K562 (cell line): ENCODE results near the gene AP3B2. TPM values are rescaled to one million over a fixed set of nuclear protein-coding genes. Genes with fewer than 3 reads are reported as not detected.

Source experiments
- BRF2 ChIP-seq: IDR thresholded peaks from 3 replicates; pipeline ENCODE4 v1.6.1; 2011; ENCODE audit warnings: borderline replicate concordance, mild to moderate bottlenecking; ENCODE audit not compliant: insufficient read length, insufficient read depth
- C11orf30 ChIP-seq: fragments of 450-650 bp; IDR thresholded peaks from 2 replicates; pipeline ENCODE4 v1.6.1; 2016; ENCODE audit warnings: low read depth, mild to moderate bottlenecking
- DPF2 ChIP-seq: fragments of 450-650 bp; IDR thresholded peaks from 2 replicates; pipeline ENCODE4 v1.6.1; 2016
- ETV6 ChIP-seq, 3 experiments: fragments of 150-350 bp in 1 of 3; sonication (generic) in 1 of 3; formaldehyde crosslinking in 1 of 3; IDR thresholded peaks; 2 replicates each; pipeline versions ENCODE4 v1.6.1 to v1.8.0; 2014 to 2022; ENCODE audit warnings: borderline replicate concordance in 2 of 3, low read depth in 2 of 3, antibody characterized with exemption in 1 of 3, low read length in 1 of 3, mild to moderate bottlenecking in 1 of 3, missing genetic modification reagents in 1 of 3
- FOSL1 ChIP-seq: fragments of 200-800 bp; sonication (Bioruptor generic); conservative IDR thresholded peaks from 2 replicates; pipeline ENCODE4 v1.6.1; 2016; ENCODE audit warnings: missing genetic modification characterization, missing compliant biosample characterization
- FOXK2 ChIP-seq, 2 experiments: fragments of 450-650 bp; IDR thresholded peaks in 1 of 2; conservative IDR thresholded peaks in 1 of 2; 2 replicates each; pipeline ENCODE4 v1.6.1; 2016; ENCODE audit warnings: low read depth in 2 of 2, mild to moderate bottlenecking in 1 of 2
- GABPB1 ChIP-seq: sonication (generic); formaldehyde crosslinking; IDR thresholded peaks from 2 replicates; pipeline ENCODE4 v1.8.0; 2022; ENCODE audit warnings: mild to moderate bottlenecking, missing genetic modification reagents
- HOXB6 ChIP-seq: fragments of 250-450 bp; sonication (Bioruptor Pico); IDR thresholded peaks from 2 replicates; pipeline ENCODE4 v1.5.1; 2022; ENCODE audit warnings: mild to moderate bottlenecking, borderline replicate concordance
- OTX1 ChIP-seq: fragments of 450-650 bp; formaldehyde crosslinking; IDR thresholded peaks from 2 replicates; pipeline ENCODE4 v1.4.0; 2022; ENCODE audit warnings: mild to moderate bottlenecking
- PTBP1 ChIP-seq: fragments of 200-400 bp; formaldehyde crosslinking; IDR thresholded peaks from 2 replicates; pipeline ENCODE4 v1.6.1; 2017; ENCODE audit warnings: low read depth, low read length
- RFX7 ChIP-seq: fragments of 250-450 bp; sonication (Bioruptor Pico); IDR thresholded peaks from 2 replicates; pipeline ENCODE4 v1.5.1; 2021; ENCODE audit warnings: mild to moderate bottlenecking
- ZBTB43 ChIP-seq: sonication (generic); formaldehyde crosslinking; IDR thresholded peaks from 2 replicates; pipeline ENCODE4 v1.8.0; 2023; ENCODE audit warnings: mild to moderate bottlenecking, missing genetic modification reagents
- ZNF449 ChIP-seq: fragments of 250-450 bp; sonication (Bioruptor Pico); IDR thresholded peaks from 2 replicates; pipeline ENCODE4 v1.8.0; 2022; ENCODE audit warnings: moderate library complexity, mild to moderate bottlenecking, inconsistent platforms
- ZNF584 ChIP-seq: fragments of 200-800 bp; sonication (Bioruptor generic); IDR thresholded peaks from 2 replicates; pipeline ENCODE4 v1.6.1; 2016; ENCODE audit warnings: low read depth, mild to moderate bottlenecking, missing genetic modification characterization, missing compliant biosample characterization
- ZNF79 ChIP-seq: fragments of 250-450 bp; sonication (Bioruptor Pico); IDR thresholded peaks from 2 replicates; pipeline ENCODE4 v1.4.0; 2020; ENCODE audit warnings: low read depth, mild to moderate bottlenecking, moderate library complexity
- polyA plus RNA-seq, 8 experiments: library from polyadenylated mRNA; depleted of rRNA in 4 of 8; stranded (reverse) in 5 of 8; unstranded in 3 of 8; fragments of >200 nt; fragmentation: Nextera tagmentation in 2 of 8; fragmentation: Illumina TruSeq in 1 of 8; extraction: Ambion mirVana in 2 of 8; extraction: Trizol in 1 of 8; gene quantifications; 2 replicates each; pipeline versions ENCODE4 v1.2.1 to v1.2.3, GENCODE V29; 2011 to 2014; ENCODE audit warnings: inconsistent platforms in 1 of 8, missing spikeins in 1 of 8
- total RNA-seq, 7 experiments: library from RNA; depleted of rRNA in 6 of 7; stranded (reverse); fragments of >200 nt in 6 of 7; fragmentation: Illumina TruSeq in 2 of 7; extraction: Trizol in 2 of 7; gene quantifications; 2 replicates each; pipeline versions ENCODE4 v1.2.1 to v1.2.3, GENCODE V29; 2011 to 2021; ENCODE audit warnings: low replicate concordance in 1 of 7
- TF ChIP-seq, protein P1 (sequence below): sonication (generic); formaldehyde crosslinking; IDR thresholded peaks from 2 replicates; pipeline ENCODE4 v1.8.1; 2022; ENCODE audit warnings: missing genetic modification reagents
- TF ChIP-seq, protein P2 (sequence below): fragments of 450-650 bp; formaldehyde crosslinking; IDR thresholded peaks from 2 replicates; pipeline ENCODE4 v1.4.0; 2020; ENCODE audit warnings: mild to moderate bottlenecking
- TF ChIP-seq, protein P3 (sequence below): IDR thresholded peaks from 2 replicates; pipeline ENCODE4 v1.6.1; 2014; ENCODE audit warnings: antibody characterized with exemption

Gene AP3B2
- total and polyA plus RNA-seq, 9 of the 15 experiments (the other 6 are each of a cell fraction or from before 2014, with no cell fraction given) = 0.03 to 0.15 (median 0.10) TPM; not detected in 2

GRCh38 chr15:82647045-82647834 is 62.4 kb downstream of the AP3B2 start, which contains the start of gene CPEB1 (continued):
- TF ChIP-seq ZNF449 (CRISPR knock-in tag) = 0 out of 2 replicates have a peak, but pooled peaks have one; percentile 36
- TF ChIP-seq, protein P1, sequence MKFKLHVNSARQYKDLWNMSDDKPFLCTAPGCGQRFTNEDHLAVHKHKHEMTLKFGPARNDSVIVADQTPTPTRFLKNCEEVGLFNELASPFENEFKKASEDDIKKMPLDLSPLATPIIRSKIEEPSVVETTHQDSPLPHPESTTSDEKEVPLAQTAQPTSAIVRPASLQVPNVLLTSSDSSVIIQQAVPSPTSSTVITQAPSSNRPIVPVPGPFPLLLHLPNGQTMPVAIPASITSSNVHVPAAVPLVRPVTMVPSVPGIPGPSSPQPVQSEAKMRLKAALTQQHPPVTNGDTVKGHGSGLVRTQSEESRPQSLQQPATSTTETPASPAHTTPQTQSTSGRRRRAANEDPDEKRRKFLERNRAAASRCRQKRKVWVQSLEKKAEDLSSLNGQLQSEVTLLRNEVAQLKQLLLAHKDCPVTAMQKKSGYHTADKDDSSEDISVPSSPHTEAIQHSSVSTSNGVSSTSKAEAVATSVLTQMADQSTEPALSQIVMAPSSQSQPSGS (CRISPR knock-in tag) = no peak; the same call in 1 of the 2 replicates
- TF ChIP-seq FOXK2 (conservative IDR thresholded peaks at IDR 0.05 in 1 of 2, IDR thresholded peaks at IDR 0.05 in 1 of 2; ENCODE audit: low read depth in 2 of 2) = no peak
- TF ChIP-seq HOXB6 (CRISPR knock-in tag) = no peak
- peak; percentile 34; the same call in 1 of the 2 replicates for TF ChIP-seq C11orf30
- peak; percentile 16; the same call in 1 of the 2 replicates for TF ChIP-seq DPF2
- TF ChIP-seq OTX1 (CRISPR knock-in tag) = no peak
- no peak for TF ChIP-seq ETV6 (IDR thresholded peaks at IDR 0.05; ENCODE audit: borderline replicate concordance in 1 of 2, low read depth in 2 of 2, low read length in 1 of 2)
- 0 out of 2 replicates have a peak, but pooled peaks have one; percentile 74 for TF ChIP-seq ETV6 (CRISPR knock-in tag; IDR thresholded peaks at IDR 0.05; ENCODE audit: borderline replicate concordance)
- peak; percentile 71 for TF ChIP-seq GABPB1 (CRISPR knock-in tag)
- no peak for TF ChIP-seq ZNF79 (CRISPR knock-in tag)
- peak; percentile 66; the same call in 1 of the 2 replicates for TF ChIP-seq ZNF584
- TF ChIP-seq RFX7 (CRISPR knock-in tag) = no peak
- TF ChIP-seq, protein P2, sequence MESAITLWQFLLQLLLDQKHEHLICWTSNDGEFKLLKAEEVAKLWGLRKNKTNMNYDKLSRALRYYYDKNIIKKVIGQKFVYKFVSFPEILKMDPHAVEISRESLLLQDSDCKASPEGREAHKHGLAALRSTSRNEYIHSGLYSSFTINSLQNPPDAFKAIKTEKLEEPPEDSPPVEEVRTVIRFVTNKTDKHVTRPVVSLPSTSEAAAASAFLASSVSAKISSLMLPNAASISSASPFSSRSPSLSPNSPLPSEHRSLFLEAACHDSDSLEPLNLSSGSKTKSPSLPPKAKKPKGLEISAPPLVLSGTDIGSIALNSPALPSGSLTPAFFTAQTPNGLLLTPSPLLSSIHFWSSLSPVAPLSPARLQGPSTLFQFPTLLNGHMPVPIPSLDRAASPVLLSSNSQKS (CRISPR knock-in tag) = no peak
- TF ChIP-seq, protein P3, sequence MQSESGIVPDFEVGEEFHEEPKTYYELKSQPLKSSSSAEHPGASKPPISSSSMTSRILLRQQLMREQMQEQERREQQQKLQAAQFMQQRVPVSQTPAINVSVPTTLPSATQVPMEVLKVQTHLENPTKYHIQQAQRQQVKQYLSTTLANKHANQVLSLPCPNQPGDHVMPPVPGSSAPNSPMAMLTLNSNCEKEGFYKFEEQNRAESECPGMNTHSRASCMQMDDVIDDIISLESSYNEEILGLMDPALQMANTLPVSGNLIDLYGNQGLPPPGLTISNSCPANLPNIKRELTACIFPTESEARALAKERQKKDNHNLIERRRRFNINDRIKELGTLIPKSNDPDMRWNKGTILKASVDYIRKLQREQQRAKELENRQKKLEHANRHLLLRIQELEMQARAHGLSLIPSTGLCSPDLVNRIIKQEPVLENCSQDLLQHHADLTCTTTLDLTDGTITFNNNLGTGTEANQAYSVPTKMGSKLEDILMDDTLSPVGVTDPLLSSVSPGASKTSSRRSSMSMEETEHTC = peak; percentile 86
- TF ChIP-seq FOSL1 = peak; percentile 79
- TF ChIP-seq PTBP1 = no peak
- no peak for TF ChIP-seq BRF2
- no peak; the same call in 1 of the 2 replicates for TF ChIP-seq ZBTB43
